Calu3 (cell line): Measurements from ENCODE around the gene GALNT5. TPM values are rescaled to one million over a fixed set of nuclear protein-coding genes. Genes with fewer than 3 reads are reported as not detected.
A peak's percentile ranks its signal among the peaks of the same experiment; 100 is the strongest.

ENCODE experiments used
- BruUV-seq: library from RNA; stranded (reverse); fragments of 400-500 nt; replicated peaks from 2 replicates; lab custom pipeline; 2021; lab: Mats Ljungman, UMichigan
- CTCF ChIA-PET: fragments of 300-600 bp; sonication (Branson Sonifier 250); formaldehyde crosslinking; loops from one replicate; lab custom pipeline; 2022; ENCODE audit warnings: antibody characterized with exemption; lab: Charles Lee
- DNase-seq: peaks from one replicate; pipeline ENCODE4 v3.0.0; 2022
- H3K27ac Mint-ChIP-seq: one replicate; pipeline ENCODE4 v1.8.0; 2022; ENCODE audit warnings: mixed read lengths; ENCODE audit not compliant: unreplicated experiment
- H3K27me3 Mint-ChIP-seq: one replicate; pipeline ENCODE4 v1.8.0; 2022; ENCODE audit warnings: mixed read lengths; ENCODE audit not compliant: unreplicated experiment
- H3K36me3 Mint-ChIP-seq: one replicate; pipeline ENCODE4 v1.8.0; 2022; ENCODE audit warnings: mild to moderate bottlenecking, moderate library complexity, mixed read lengths; ENCODE audit not compliant: insufficient read depth, unreplicated experiment
- H3K4me1 Mint-ChIP-seq: one replicate; pipeline ENCODE4 v1.8.0; 2022; ENCODE audit warnings: mild to moderate bottlenecking, low read depth, mixed read lengths; ENCODE audit not compliant: unreplicated experiment
- H3K4me3 Mint-ChIP-seq: one replicate; pipeline ENCODE4 v1.8.0; 2022; ENCODE audit warnings: mild to moderate bottlenecking, low read depth, moderate library complexity, mixed read lengths; ENCODE audit not compliant: unreplicated experiment
- H3K9me3 Mint-ChIP-seq: one replicate; pipeline ENCODE4 v1.8.0; 2022; ENCODE audit warnings: low read depth, mixed read lengths; ENCODE audit not compliant: unreplicated experiment
- intact Hi-C: fragments of 100-400 bp; cut with micrococcal nuclease; formaldehyde crosslinking; loops from one replicate; pipeline ENCODE4 v1.10.0; 2022; ENCODE audit not compliant: unreplicated experiment
- total RNA-seq: library from RNA; stranded (reverse); gene quantifications from 2 replicates; pipeline ENCODE4 v1.2.3, GENCODE V29; 2022
- TF ChIP-seq, protein P1 (sequence below): fragments of 200-600 bp; IDR thresholded peaks from one replicate; pipeline ENCODE4 v1.8.0; 2022; ENCODE audit warnings: antibody characterized with exemption; ENCODE audit not compliant: unreplicated experiment

The GALNT5 gene
- total RNA-seq, 1 experiment from 2014 or later, result 51.7 TPM

DNA sequence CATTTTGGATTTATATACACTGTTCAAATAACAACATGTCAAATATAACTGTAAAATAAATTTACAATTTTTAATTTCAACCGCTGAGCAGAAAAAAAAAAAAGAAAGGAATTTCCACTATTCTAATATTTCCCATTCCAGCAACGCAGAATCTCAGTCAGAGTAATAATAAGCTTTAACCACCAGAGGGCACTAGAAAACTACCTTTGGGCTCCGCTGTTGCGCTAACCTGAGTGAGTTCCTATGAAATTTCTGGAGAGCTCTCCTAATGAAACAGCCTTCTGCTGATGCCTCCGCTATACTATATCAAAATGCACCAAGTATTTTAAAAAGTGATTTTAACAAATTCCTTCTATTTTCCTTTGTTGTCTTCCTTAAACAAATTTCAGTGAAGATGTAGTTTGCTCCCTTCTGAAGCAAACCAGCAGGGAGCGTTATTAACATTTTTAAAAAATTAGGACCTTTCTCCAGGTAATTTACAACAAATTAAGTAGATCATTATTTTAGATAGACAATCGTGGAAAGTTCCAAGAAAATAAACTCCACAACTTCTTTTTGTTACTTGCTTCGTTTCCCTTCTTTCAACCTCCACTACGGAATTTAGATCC is 45.1 kb downstream of the GALNT5 start:
- no TSS peak for BruUV-seq
- TF ChIP-seq, protein P1, sequence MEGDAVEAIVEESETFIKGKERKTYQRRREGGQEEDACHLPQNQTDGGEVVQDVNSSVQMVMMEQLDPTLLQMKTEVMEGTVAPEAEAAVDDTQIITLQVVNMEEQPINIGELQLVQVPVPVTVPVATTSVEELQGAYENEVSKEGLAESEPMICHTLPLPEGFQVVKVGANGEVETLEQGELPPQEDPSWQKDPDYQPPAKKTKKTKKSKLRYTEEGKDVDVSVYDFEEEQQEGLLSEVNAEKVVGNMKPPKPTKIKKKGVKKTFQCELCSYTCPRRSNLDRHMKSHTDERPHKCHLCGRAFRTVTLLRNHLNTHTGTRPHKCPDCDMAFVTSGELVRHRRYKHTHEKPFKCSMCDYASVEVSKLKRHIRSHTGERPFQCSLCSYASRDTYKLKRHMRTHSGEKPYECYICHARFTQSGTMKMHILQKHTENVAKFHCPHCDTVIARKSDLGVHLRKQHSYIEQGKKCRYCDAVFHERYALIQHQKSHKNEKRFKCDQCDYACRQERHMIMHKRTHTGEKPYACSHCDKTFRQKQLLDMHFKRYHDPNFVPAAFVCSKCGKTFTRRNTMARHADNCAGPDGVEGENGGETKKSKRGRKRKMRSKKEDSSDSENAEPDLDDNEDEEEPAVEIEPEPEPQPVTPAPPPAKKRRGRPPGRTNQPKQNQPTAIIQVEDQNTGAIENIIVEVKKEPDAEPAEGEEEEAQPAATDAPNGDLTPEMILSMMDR, result peak; percentile 57
- Mint-ChIP-seq H3K36me3 (peaks cover 11% of the 10 kb centered on the region), H3K4me1 (no peaks in the 10 kb centered on the region), H3K27me3 (no peaks in the 10 kb centered on the region), H3K9me3 (no peaks in the 10 kb centered on the region), H3K4me3 (no peak overlapping the region), H3K27ac (no peak overlapping the region)
- intact Hi-C loops, result no loop called here
- DNase-seq, result peak; percentile 11
- CTCF ChIA-PET, result interaction anchor here (0.7 to 1.3 kb wide), 6 partner anchors 11 to 242 kb away, joined by 3 to 9 read pairs (median 4); no protein-coding TSS in a partner anchor

DNA sequence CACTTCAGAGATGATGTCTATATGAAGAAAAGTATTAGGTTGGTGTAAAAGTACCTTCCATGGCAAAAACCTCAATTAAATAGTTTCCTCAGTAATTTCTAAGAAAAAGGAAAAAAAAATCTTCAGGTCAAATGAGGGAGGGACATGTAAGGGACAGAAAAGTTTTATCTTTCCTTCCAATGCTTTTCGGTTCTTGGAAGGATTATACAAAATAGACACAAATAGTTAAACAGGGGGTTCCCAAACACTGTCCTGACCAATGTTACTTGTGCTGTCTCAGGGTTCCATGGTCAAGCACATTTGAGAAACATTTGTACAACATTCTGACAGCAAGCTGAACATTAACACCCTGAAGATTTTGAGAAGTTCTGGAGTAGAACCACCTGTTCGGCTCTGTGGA is 46.1 kb downstream of the GALNT5 start:
- H3K9me3 Mint-ChIP-seq, result no peaks in the 10 kb centered on the region
- H3K27ac Mint-ChIP-seq, result no peak overlapping the region
- H3K4me1 Mint-ChIP-seq, result no peaks in the 10 kb centered on the region
- no peak overlapping the region for H3K4me3 Mint-ChIP-seq
- H3K36me3 Mint-ChIP-seq, result peaks cover 14% of the 10 kb centered on the region
- BruUV-seq, result no TSS peak
- no peak for DNase-seq
- intact Hi-C loops, result no loop called here
- CTCF ChIA-PET, result no interaction called here
- TF ChIP-seq, protein P1, result no peak
- H3K27me3 Mint-ChIP-seq, result no peaks in the 10 kb centered on the region

- H3K9me3 Mint-ChIP-seq, result no peaks in the 10 kb centered on the region
- H3K4me3 Mint-ChIP-seq, result no peak overlapping the region
- no TSS peak for BruUV-seq
- intact Hi-C loops, result no loop called here
- no peaks in the 10 kb centered on the region for H3K4me1 Mint-ChIP-seq
- no peaks in the 10 kb centered on the region for H3K27me3 Mint-ChIP-seq
- TF ChIP-seq, protein P1, result no peak
- no peak for DNase-seq
- CTCF ChIA-PET, result interaction anchor here (0.6 kb wide), 1 partner anchor 102 kb away, joined by 3 read pairs; no protein-coding TSS in a partner anchor
- peaks cover 14% of the 10 kb centered on the region for H3K36me3 Mint-ChIP-seq
- H3K27ac Mint-ChIP-seq, result no peak overlapping the region
Measured at GRCh38 chr2:157304811-157305722, 47.6 kb downstream of the GALNT5 start.

- H3K36me3 Mint-ChIP-seq, result peaks cover 13% of the 10 kb centered on the region
- TF ChIP-seq, protein P1, result no peak
- no peaks in the 10 kb centered on the region for H3K27me3 Mint-ChIP-seq
- no peak overlapping the region for H3K27ac Mint-ChIP-seq
- no peaks in the 10 kb centered on the region for H3K9me3 Mint-ChIP-seq
- DNase-seq, result no peak
- CTCF ChIA-PET, result interaction anchor here (0.6 kb wide), 1 partner anchor 102 kb away, joined by 3 read pairs; no protein-coding TSS in a partner anchor
- H3K4me3 Mint-ChIP-seq, result no peak overlapping the region
- no peaks in the 10 kb centered on the region for H3K4me1 Mint-ChIP-seq
- intact Hi-C loops, result no loop called here
- no TSS peak for BruUV-seq
Measured at GRCh38 chr2:157305723-157306110, 48.2 kb downstream of the GALNT5 start.
